ENCODE data around the gene ARFGEF3.

- TF ChIP-seq, protein P1, sequence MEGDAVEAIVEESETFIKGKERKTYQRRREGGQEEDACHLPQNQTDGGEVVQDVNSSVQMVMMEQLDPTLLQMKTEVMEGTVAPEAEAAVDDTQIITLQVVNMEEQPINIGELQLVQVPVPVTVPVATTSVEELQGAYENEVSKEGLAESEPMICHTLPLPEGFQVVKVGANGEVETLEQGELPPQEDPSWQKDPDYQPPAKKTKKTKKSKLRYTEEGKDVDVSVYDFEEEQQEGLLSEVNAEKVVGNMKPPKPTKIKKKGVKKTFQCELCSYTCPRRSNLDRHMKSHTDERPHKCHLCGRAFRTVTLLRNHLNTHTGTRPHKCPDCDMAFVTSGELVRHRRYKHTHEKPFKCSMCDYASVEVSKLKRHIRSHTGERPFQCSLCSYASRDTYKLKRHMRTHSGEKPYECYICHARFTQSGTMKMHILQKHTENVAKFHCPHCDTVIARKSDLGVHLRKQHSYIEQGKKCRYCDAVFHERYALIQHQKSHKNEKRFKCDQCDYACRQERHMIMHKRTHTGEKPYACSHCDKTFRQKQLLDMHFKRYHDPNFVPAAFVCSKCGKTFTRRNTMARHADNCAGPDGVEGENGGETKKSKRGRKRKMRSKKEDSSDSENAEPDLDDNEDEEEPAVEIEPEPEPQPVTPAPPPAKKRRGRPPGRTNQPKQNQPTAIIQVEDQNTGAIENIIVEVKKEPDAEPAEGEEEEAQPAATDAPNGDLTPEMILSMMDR (IDR thresholded peaks at IDR 0.05): no peak
- no peak for TF ChIP-seq POLR2A (IDR thresholded peaks at IDR 0.05; ENCODE audit: low read depth)
- no peak for TF ChIP-seq EP300 (IDR thresholded peaks at IDR 0.05)
These were observed 53.5 kb downstream of the ARFGEF3 start for GRCh38 chr6:138215093-138215782.
